HCT116 (cell line): ENCODE data around the gene CERT1. TPM values are rescaled to one million over a fixed set of nuclear protein-coding genes. Genes with fewer than 3 reads are reported as not detected.

ENCODE experiments used
- ATAC-seq: fragments of 200-7000 bp; cut with Tn5 transposase; 2 replicates; pipeline ENCODE4 v1.9.1; 2020; ENCODE audit warnings: mild to moderate bottlenecking, moderate library complexity
- BruUV-seq: library from RNA; stranded (reverse); fragments of 400-500 nt; replicated peaks from 2 replicates; lab custom pipeline; 2021; lab: Mats Ljungman, UMichigan
- CTCF ChIA-PET: fragments of 300-600 bp; sonication (Branson Sonifier 250); formaldehyde crosslinking; loops from one replicate; lab custom pipeline; 2021; ENCODE audit warnings: antibody characterized with exemption; lab: Charles Lee
- POLR2A ChIA-PET: fragments of 300-600, 350-600 bp; sonication (Branson Sonifier 250); formaldehyde crosslinking; loops from one replicate; lab custom pipeline; 2021; ENCODE audit warnings: antibody characterized with exemption; lab: Charles Lee
- RAD21 ChIA-PET, 2 experiments: fragments of 300-600 bp; sonication (Branson Sonifier 250); formaldehyde crosslinking; loops; one replicate each; lab custom pipeline; 2023; ENCODE audit warnings: low total read pairs in 2 of 2; ENCODE audit not compliant: uncharacterized antibody in 2 of 2, unreplicated experiment in 2 of 2, low non-redundant PET in 1 of 2; lab: Charles Lee
- DNase-seq: peaks from one replicate; pipeline ENCODE4 v3.0.0-alpha.2; 2010; ENCODE audit warnings: low read depth, low spot score
- H2AFZ ChIP-seq: fragments of 200-600 bp; shearing (Covaris generic), sonication (generic); 2 replicates; pipeline ENCODE4 v1.6.1; 2017; ENCODE audit warnings: low read depth, mixed run types, mixed read lengths, antibody characterized with exemption, low read length; ENCODE audit not compliant: poor library complexity, severe bottlenecking
- H3K27ac ChIP-seq: 2 replicates; pipeline ENCODE4 v1.5.1; 2012; ENCODE audit warnings: low read depth, low read length
- H3K27me3 ChIP-seq: fragments of 200-600 bp; sonication (generic); 2 replicates; pipeline ENCODE4 v1.6.1; 2016; ENCODE audit warnings: mixed run types, low read length, mixed read lengths; ENCODE audit not compliant: insufficient read depth
- H3K36me3 ChIP-seq, 2 experiments: fragments of 200-500 bp in 1 of 2; fragments of 200-600 bp in 1 of 2; sonication (Bioruptor generic) in 1 of 2; sonication (generic) in 1 of 2; 2 replicates each; pipeline versions ENCODE4 v1.5.1 to v1.6.1; 2014 to 2016; ENCODE audit warnings: low read length in 2 of 2, inconsistent platforms in 1 of 2, mixed read lengths in 1 of 2, mixed run types in 1 of 2; ENCODE audit not compliant: insufficient read depth in 2 of 2, control insufficient read depth in 1 of 2
- H3K4me1 ChIP-seq, 2 experiments: fragments of 200-600 bp in 1 of 2; sonication (generic) in 1 of 2; 2 replicates each; pipeline versions ENCODE4 v1.5.1 to v1.6.1; 2012 to 2017; ENCODE audit warnings: low read length in 2 of 2, inconsistent platforms in 1 of 2, mild to moderate bottlenecking in 1 of 2, mixed read lengths in 1 of 2, mixed run types in 1 of 2, moderate library complexity in 1 of 2; ENCODE audit not compliant: insufficient read depth in 2 of 2, control insufficient read depth in 1 of 2
- H3K4me2 ChIP-seq: fragments of 200-600 bp; sonication (generic); 2 replicates; pipeline ENCODE4 v1.6.1; 2017; ENCODE audit warnings: mixed run types, low read length, mixed read lengths
- H3K4me3 ChIP-seq, 2 experiments: fragments of 200-600 bp in 1 of 2; sonication (generic) in 1 of 2; replicated peaks in 1 of 2; 2 replicates each; pipeline ENCODE4 v1.5.1; 2011 to 2016; ENCODE audit warnings: low read length in 2 of 2, control low read depth in 1 of 2, low read depth in 1 of 2, mild to moderate bottlenecking in 1 of 2, mixed read lengths in 1 of 2, mixed run types in 1 of 2
- H3K79me2 ChIP-seq: fragments of 200-600 bp; sonication (generic); 2 replicates; pipeline ENCODE4 v1.6.1; 2017; ENCODE audit warnings: mild to moderate bottlenecking, mixed run types, low read length, moderate library complexity, mixed read lengths; ENCODE audit not compliant: insufficient read depth
- H3K9ac ChIP-seq: fragments of 200-600 bp; sonication (generic); 2 replicates; pipeline ENCODE4 v1.6.1; 2016; ENCODE audit warnings: low read length, mixed read lengths
- H3K9me2 ChIP-seq: fragments of 200-600 bp; sonication (generic), shearing (Covaris generic); 2 replicates; pipeline ENCODE4 v1.6.1; 2017; ENCODE audit warnings: mixed run types, mild to moderate bottlenecking, moderate library complexity; ENCODE audit not compliant: insufficient read depth
- H3K9me3 ChIP-seq, 2 experiments: fragments of 200-500 bp in 1 of 2; fragments of 200-600 bp in 1 of 2; sonication (Bioruptor generic) in 1 of 2; sonication (generic) in 1 of 2; 2 replicates each; pipeline ENCODE4 v1.6.1; 2014 to 2017; ENCODE audit warnings: low read length in 2 of 2, mixed read lengths in 2 of 2, inconsistent platforms in 1 of 2, low read depth in 1 of 2, mild to moderate bottlenecking in 1 of 2, mixed run types in 1 of 2, moderate library complexity in 1 of 2; ENCODE audit not compliant: control insufficient read depth in 1 of 2, insufficient read depth in 1 of 2
- H4K20me1 ChIP-seq: fragments of 200-600 bp; sonication (generic), shearing (Covaris generic); 2 replicates; pipeline ENCODE4 v1.6.1; 2017; ENCODE audit warnings: mixed run types, mild to moderate bottlenecking, moderate library complexity; ENCODE audit not compliant: insufficient read depth
- EGR1 ChIP-seq: IDR thresholded peaks from 2 replicates; pipeline ENCODE4 v1.6.1; 2012; ENCODE audit warnings: low read depth
- EZH2 ChIP-seq: fragments of 200-600 bp; sonication (generic); IDR thresholded peaks from 2 replicates; pipeline ENCODE4 v1.6.1; 2017; ENCODE audit warnings: antibody characterized with exemption, mixed run types
- EZH2phosphoT487 ChIP-seq: fragments of 200-600 bp; IDR thresholded peaks from 2 replicates; pipeline ENCODE4 v1.6.1; 2018; ENCODE audit warnings: antibody characterized with exemption, borderline replicate concordance
- JUND ChIP-seq: IDR thresholded peaks from 2 replicates; pipeline ENCODE4 v1.6.1; 2012
- POLR2AphosphoS5 ChIP-seq: IDR thresholded peaks from 2 replicates; pipeline ENCODE4 v1.6.1; 2011; ENCODE audit warnings: mild to moderate bottlenecking, low read depth, low read length, moderate library complexity
- RAD21 ChIP-seq: IDR thresholded peaks from 2 replicates; pipeline ENCODE4 v1.6.1; 2012; ENCODE audit warnings: low read depth, mild to moderate bottlenecking
- REST ChIP-seq: IDR thresholded peaks from 2 replicates; pipeline ENCODE4 v1.6.1; 2012; ENCODE audit warnings: low read depth
- SIN3A ChIP-seq: IDR thresholded peaks from 2 replicates; pipeline ENCODE4 v1.6.1; 2012; ENCODE audit warnings: low read depth
- SP1 ChIP-seq: IDR thresholded peaks from 2 replicates; pipeline ENCODE4 v1.6.1; 2012; ENCODE audit warnings: low read depth
- TCF7L2 ChIP-seq: IDR thresholded peaks from 2 replicates; pipeline ENCODE4 v1.7.0; 2011; ENCODE audit warnings: borderline replicate concordance, inconsistent platforms; ENCODE audit not compliant: insufficient read depth, insufficient read length; ENCODE audit errors: extremely low read depth
- YY1 ChIP-seq: IDR thresholded peaks from 2 replicates; pipeline ENCODE4 v1.6.1; 2011; ENCODE audit warnings: low read length, low read depth, moderate library complexity, mild to moderate bottlenecking; ENCODE audit not compliant: insufficient replicate concordance; ENCODE audit errors: extremely low read depth
- ZFX ChIP-seq: fragments of 450-650 bp; IDR thresholded peaks from 2 replicates; pipeline ENCODE4 v1.6.1; 2017
- ZNF274 ChIP-seq: fragments of 200-500 bp; sonication (Bioruptor generic); IDR thresholded peaks from 2 replicates; pipeline ENCODE4 v1.6.1; 2014; ENCODE audit warnings: mild to moderate bottlenecking, low read depth, low read length, inconsistent platforms
- intact Hi-C: fragments of 100-400 bp; cut with micrococcal nuclease; formaldehyde crosslinking; loops from 2 replicates; pipeline ENCODE4 v1.10.0; 2022
- total RNA-seq: library from RNA; stranded (reverse); gene quantifications from one replicate; pipeline ENCODE4 v1.2.1, GENCODE V29; 2021; ENCODE audit not compliant: unreplicated experiment
- TF ChIP-seq, protein P1 (sequence below): IDR thresholded peaks from 2 replicates; pipeline ENCODE4 v1.6.1; 2012
- TF ChIP-seq, protein P2 (sequence below): IDR thresholded peaks from 2 replicates; pipeline ENCODE4 v1.6.1; 2011; ENCODE audit warnings: mild to moderate bottlenecking, low read length, moderate library complexity; ENCODE audit not compliant: insufficient replicate concordance; ENCODE audit errors: extremely low read depth

The CERT1 gene
- total RNA-seq, 1 experiment from 2014 or later, result 22.8 TPM

DNA sequence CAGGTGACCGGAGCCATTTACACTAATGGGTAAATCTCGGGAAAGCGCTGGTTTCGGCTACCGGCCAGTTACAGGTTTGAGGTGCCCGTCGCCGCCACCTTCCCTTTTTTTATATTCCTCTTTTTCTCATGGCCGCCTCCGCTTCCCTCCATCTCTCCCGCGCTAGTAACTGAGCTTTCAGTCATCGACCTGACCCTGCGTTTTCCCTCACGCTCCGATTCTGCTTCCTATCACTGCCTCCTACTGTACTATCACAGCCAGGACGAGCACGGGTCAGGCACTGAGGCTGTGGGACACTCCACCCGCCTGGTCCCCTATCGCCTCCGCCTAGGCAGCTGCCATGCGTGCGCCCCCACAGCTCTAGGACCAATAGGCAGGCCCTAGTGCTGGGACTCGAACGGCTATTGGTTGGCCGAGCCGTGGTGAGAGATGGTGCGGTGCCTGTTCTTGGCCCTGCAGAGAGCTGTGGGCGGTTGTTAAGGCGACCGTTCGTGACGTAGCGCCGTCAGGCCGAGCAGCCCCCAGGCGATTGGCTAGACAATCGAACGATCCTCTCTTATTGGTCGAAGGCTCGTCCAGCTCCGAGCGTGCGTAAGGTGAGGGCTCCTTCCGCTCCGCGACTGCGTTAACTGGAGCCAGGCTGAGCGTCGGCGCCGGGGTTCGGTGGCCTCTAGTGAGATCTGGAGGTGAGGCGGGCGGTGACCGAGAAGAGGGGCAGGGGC lies 174.7 kb downstream of the CERT1 start, which contains the start of gene HMGCR (continued):
- TF ChIP-seq, protein P1, sequence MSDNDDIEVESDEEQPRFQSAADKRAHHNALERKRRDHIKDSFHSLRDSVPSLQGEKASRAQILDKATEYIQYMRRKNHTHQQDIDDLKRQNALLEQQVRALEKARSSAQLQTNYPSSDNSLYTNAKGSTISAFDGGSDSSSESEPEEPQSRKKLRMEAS, result peak; percentile 87
- TF ChIP-seq TCF7L2, result no peak
- peak; percentile 81 for TF ChIP-seq POLR2AphosphoS5
- TF ChIP-seq YY1, result peak; percentile 29

DNA sequence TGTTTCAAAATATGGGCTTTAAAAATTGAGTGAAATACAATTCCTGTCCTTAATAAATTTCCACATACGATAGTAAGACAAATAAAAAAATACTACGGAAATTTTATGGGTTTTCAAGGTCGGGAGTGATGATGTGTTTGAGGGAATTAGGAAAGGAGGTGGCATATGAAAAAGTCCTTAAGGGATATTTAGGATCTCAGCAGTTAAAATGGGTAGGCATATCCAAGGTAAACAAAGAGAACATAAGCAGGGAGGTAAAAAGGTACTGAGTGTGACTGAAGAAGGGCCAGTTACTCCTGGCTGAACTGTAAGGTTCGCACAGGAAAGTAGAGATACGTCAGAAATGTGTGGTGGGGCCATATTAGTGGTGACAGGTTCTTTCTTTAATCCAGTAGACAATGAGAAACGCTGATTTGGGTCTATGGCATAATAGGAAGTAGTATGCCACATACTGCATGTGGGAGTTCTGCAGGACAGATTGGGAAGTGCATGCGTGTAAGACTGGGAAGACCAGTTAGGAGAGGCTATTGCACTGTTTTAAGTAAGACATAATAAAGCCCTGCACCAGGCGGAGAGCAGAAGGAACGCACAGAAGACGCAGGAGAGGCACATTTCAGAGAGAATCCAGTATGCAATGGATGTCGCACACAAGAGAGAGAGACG lies 175.3 kb downstream of the CERT1 start:
- POLR2A ChIA-PET, result interaction anchor here (1.0 to 1.3 kb wide), 5 partner anchors 12 to 263 kb away, joined by 3 to 16 read pairs (median 5); no protein-coding TSS in a partner anchor
- RAD21 ChIA-PET, result interaction anchor here (1.0 to 1.8 kb wide), 4 partner anchors 15 to 401 kb away, joined by 3 to 11 read pairs (median 3); no protein-coding TSS in a partner anchor
- intact Hi-C loops, result loop anchor here (1.0 to 5.0 kb wide), 5 partner anchors 15 to 289 kb away; partner anchors contain the start of genes ANKRD31, CERT1 and POLK
- Histone ChIP-seq H3K36me3 (0 out of 4 replicates have a peak, but pooled peaks cover 0 to 7% of the 10 kb centered on the region in 2 experiments), H3K9me2 (no peaks in the 10 kb centered on the region), H3K4me3 (peak overlapping the region; percentile 92 to 97), H3K4me1 (peaks cover 7 to 24% of the 10 kb centered on the region in 2 experiments; a peak in 3 of 4 replicates), H3K27ac (peak overlapping the region; percentile 88), H4K20me1 (peaks cover 8% of the 10 kb centered on the region; the same call in 1 of the 2 replicates), H3K27me3 (no peaks in the 10 kb centered on the region), H3K79me2 (peaks cover 40% of the 10 kb centered on the region), H3K9me3 (no peaks in the 10 kb centered on the region), H2AFZ (peak overlapping the region; percentile 70), H3K9ac (peak overlapping the region; percentile 94), H3K4me2 (peak overlapping the region; percentile 92)
- ATAC-seq, result peak; percentile 69
- peak; percentile 73 for DNase-seq
- CTCF ChIA-PET, result interaction anchor here (1.2 to 1.3 kb wide), 2 partner anchors 14 to 40 kb away, joined by 3 to 9 read pairs; no protein-coding TSS in a partner anchor
- BruUV-seq, result TSS peak; percentile 97
- TF ChIP-seq EGR1 (no peak), POLR2AphosphoS5 (peak; percentile 58), ZFX (no peak), YY1 (no peak), JUND (no peak), ZNF274 (no peak), REST (no peak), EZH2phosphoT487 (no peak), SP1 (no peak), SIN3A (peak; percentile 77; the same call in 1 of the 2 replicates), EZH2 (no peak), RAD21 (peak; percentile 15; the same call in 1 of the 2 replicates)
- TF ChIP-seq, protein P2, sequence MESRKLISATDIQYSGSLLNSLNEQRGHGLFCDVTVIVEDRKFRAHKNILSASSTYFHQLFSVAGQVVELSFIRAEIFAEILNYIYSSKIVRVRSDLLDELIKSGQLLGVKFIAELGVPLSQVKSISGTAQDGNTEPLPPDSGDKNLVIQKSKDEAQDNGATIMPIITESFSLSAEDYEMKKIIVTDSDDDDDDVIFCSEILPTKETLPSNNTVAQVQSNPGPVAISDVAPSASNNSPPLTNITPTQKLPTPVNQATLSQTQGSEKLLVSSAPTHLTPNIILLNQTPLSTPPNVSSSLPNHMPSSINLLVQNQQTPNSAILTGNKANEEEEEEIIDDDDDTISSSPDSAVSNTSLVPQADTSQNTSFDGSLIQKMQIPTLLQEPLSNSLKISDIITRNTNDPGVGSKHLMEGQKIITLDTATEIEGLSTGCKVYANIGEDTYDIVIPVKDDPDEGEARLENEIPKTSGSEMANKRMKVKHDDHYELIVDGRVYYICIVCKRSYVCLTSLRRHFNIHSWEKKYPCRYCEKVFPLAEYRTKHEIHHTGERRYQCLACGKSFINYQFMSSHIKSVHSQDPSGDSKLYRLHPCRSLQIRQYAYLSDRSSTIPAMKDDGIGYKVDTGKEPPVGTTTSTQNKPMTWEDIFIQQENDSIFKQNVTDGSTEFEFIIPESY, result no peak
- TF ChIP-seq, protein P1, result no peak
